Gastroesophageal sphincter (tissue), 3 donors: ENCODE measurements around the gene DSP.

Experiments
- CTCF ChIP-seq, 4 experiments: fragments of 200-600 bp in 2 of 4; fragments of 450-650 bp in 2 of 4; sonication (generic) in 1 of 4; IDR thresholded peaks; one replicate each; pipeline ENCODE4 v1.5.1; 2017 to 2019; ENCODE audit warnings: antibody characterized with exemption in 4 of 4, mild to moderate bottlenecking in 2 of 4, moderate library complexity in 2 of 4
- POLR2A ChIP-seq, 2 donors: fragments of 450-650 bp; IDR thresholded peaks; one replicate each; pipeline ENCODE4 v1.6.1; 2017; ENCODE audit warnings: antibody characterized with exemption in 2 of 2, mild to moderate bottlenecking in 2 of 2, moderate library complexity in 1 of 2

GRCh38 chr6:7526755-7527154 is 14.7 kb upstream of the DSP start:
- TF ChIP-seq CTCF (IDR thresholded peaks at IDR 0.05) (no peak), POLR2A (IDR thresholded peaks at IDR 0.05) (no peak)
